GM12878 (cell line): ENCODE data around the gene AMZ2.

Experiments used
- CEBPB ChIP-seq, 2 experiments: fragments of 150-350 bp in 1 of 2; IDR thresholded peaks; 2 replicates each; pipeline ENCODE4 v1.6.1; 2012 to 2014; ENCODE audit warnings: low read depth in 2 of 2, low read length in 2 of 2, borderline replicate concordance in 1 of 2, inconsistent platforms in 1 of 2
- KAT2A ChIP-seq: conservative IDR thresholded peaks from 2 replicates; pipeline ENCODE4 v1.6.1; 2011; ENCODE audit warnings: low read depth, low read length; ENCODE audit not compliant: control insufficient read depth
- MAX ChIP-seq: IDR thresholded peaks from 2 replicates; pipeline ENCODE4 v1.6.1; 2012; ENCODE audit warnings: low read depth, low read length, improper control_type of control experiment
- MXI1 ChIP-seq: fragments of 150-350 bp; IDR thresholded peaks from 2 replicates; pipeline ENCODE4 v1.6.1; 2011; ENCODE audit warnings: low read depth, mild to moderate bottlenecking, inconsistent platforms, low read length, improper control_type of control experiment
- MYC ChIP-seq: IDR thresholded peaks from 2 replicates; pipeline ENCODE4 v1.6.1; 2011; ENCODE audit warnings: mild to moderate bottlenecking, low read length, moderate library complexity, inconsistent platforms; ENCODE audit not compliant: insufficient read depth, insufficient replicate concordance, insufficient read length, severe bottlenecking
- NFIC ChIP-seq: IDR thresholded peaks from 2 replicates; pipeline ENCODE4 v1.6.1; 2012; ENCODE audit warnings: low read depth, mild to moderate bottlenecking, inconsistent platforms, low read length, moderate library complexity
- NRF1 ChIP-seq: conservative IDR thresholded peaks from 2 replicates; pipeline ENCODE4 v1.6.1; 2011; ENCODE audit warnings: mild to moderate bottlenecking, low read depth, low read length, improper control_type of control experiment
- POLR2A ChIP-seq: IDR thresholded peaks from 2 replicates; pipeline ENCODE4 v1.6.1; 2011; ENCODE audit warnings: low read depth, mild to moderate bottlenecking, low read length
- POLR2AphosphoS2 ChIP-seq: IDR thresholded peaks from 2 replicates; pipeline ENCODE4 v1.6.1; 2011; ENCODE audit warnings: low read depth, mild to moderate bottlenecking, low read length, improper control_type of control experiment, moderate library complexity
- RBBP5 ChIP-seq: fragments of 200-600 bp; sonication (generic); conservative IDR thresholded peaks from 2 replicates; pipeline ENCODE4 v1.6.1; 2016
- SMAD5 ChIP-seq: IDR thresholded peaks from 2 replicates; pipeline ENCODE4 v1.6.1; 2016; ENCODE audit warnings: antibody characterized with exemption, low read depth
- TF ChIP-seq, protein P1 (sequence below), 3 experiments: IDR thresholded peaks in 2 of 3; conservative IDR thresholded peaks in 1 of 3; 2 replicates each; pipeline ENCODE4 v1.5.1; 2011; ENCODE audit warnings: low read depth in 3 of 3, low read length in 3 of 3, mild to moderate bottlenecking in 3 of 3, control low read depth in 2 of 3, moderate library complexity in 2 of 3, inconsistent platforms in 1 of 3, mixed read lengths in 1 of 3; ENCODE audit not compliant: control insufficient read depth in 2 of 3, insufficient read depth in 1 of 3; ENCODE audit errors: extremely low read depth in 1 of 3

DNA sequence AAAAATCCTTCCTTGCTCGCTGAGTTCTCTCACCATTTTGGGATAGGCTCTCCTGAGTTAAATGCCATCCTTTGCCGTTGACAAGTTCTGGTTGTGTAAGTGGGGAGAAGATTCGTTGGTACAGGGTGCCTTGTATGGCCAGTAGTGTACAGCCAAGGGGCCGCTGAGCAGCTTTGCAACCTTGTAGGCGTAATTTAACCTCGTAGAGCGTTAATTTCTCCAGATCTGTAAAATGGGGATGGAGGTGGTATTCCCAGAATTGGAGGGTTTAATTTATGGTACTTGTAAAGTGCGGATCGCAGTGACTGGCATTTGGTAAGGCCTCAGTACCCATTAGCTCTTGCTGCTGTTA, 44.8 kb downstream of the AMZ2 start:
- TF ChIP-seq, protein P1, sequence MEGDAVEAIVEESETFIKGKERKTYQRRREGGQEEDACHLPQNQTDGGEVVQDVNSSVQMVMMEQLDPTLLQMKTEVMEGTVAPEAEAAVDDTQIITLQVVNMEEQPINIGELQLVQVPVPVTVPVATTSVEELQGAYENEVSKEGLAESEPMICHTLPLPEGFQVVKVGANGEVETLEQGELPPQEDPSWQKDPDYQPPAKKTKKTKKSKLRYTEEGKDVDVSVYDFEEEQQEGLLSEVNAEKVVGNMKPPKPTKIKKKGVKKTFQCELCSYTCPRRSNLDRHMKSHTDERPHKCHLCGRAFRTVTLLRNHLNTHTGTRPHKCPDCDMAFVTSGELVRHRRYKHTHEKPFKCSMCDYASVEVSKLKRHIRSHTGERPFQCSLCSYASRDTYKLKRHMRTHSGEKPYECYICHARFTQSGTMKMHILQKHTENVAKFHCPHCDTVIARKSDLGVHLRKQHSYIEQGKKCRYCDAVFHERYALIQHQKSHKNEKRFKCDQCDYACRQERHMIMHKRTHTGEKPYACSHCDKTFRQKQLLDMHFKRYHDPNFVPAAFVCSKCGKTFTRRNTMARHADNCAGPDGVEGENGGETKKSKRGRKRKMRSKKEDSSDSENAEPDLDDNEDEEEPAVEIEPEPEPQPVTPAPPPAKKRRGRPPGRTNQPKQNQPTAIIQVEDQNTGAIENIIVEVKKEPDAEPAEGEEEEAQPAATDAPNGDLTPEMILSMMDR (IDR thresholded peaks at IDR 0.05 in 2 of 3, conservative IDR thresholded peaks at IDR 0.05 in 1 of 3; ENCODE audit: control insufficient read depth in 2 of 3, extremely low read depth in 1 of 3, insufficient read depth in 1 of 3, low read depth in 3 of 3, low read length in 3 of 3): no peak
- TF ChIP-seq KAT2A (no peak), MXI1 (no peak), SMAD5 (no peak), POLR2AphosphoS2 (no peak), MYC (no peak), NFIC (no peak), MAX (no peak), CEBPB (IDR thresholded peaks at IDR 0.05; ENCODE audit: borderline replicate concordance in 1 of 2, low read depth in 2 of 2, low read length in 2 of 2) (no peak), RBBP5 (no peak), NRF1 (no peak), POLR2A (no peak)
